ENCODE measurements around the gene MROH7.

Gene MROH7

DNA sequence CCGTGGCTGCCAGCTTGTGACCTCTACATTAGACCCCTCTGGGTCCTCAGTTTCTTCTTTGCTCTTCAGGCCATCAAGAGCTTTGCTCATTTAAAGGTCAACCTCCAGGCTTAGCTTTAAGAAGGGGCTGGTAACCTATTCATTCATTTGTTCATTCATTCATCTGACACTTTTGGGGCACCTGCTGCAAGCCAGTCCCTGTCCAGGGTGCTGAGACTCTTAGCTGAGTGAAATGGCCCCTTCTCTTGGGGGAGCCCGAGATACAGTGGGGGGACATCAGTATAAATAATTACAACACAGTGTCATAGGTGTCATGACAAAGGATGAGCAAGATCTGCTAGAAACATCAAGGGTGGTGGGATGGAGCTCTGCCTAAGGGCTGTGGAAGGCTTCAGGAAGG, 63.6 kb downstream of the MROH7 start:
- Mint-ChIP-seq H3K27me3 (ENCODE audit: low read depth, poor library complexity) (peaks cover 70% of the 10 kb centered on the region), H3K36me3 (ENCODE audit: low read depth) (no peaks in the 10 kb centered on the region), H3K9me3 (no peaks in the 10 kb centered on the region), H3K4me1 (no peaks in the 10 kb centered on the region), H3K4me3 (no peak overlapping the region), H3K27ac (no peak overlapping the region)
- TF ChIP-seq, protein P1, sequence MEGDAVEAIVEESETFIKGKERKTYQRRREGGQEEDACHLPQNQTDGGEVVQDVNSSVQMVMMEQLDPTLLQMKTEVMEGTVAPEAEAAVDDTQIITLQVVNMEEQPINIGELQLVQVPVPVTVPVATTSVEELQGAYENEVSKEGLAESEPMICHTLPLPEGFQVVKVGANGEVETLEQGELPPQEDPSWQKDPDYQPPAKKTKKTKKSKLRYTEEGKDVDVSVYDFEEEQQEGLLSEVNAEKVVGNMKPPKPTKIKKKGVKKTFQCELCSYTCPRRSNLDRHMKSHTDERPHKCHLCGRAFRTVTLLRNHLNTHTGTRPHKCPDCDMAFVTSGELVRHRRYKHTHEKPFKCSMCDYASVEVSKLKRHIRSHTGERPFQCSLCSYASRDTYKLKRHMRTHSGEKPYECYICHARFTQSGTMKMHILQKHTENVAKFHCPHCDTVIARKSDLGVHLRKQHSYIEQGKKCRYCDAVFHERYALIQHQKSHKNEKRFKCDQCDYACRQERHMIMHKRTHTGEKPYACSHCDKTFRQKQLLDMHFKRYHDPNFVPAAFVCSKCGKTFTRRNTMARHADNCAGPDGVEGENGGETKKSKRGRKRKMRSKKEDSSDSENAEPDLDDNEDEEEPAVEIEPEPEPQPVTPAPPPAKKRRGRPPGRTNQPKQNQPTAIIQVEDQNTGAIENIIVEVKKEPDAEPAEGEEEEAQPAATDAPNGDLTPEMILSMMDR (IDR thresholded peaks at IDR 0.05) = no peak
- DNase-seq = peak; percentile 34

DNA sequence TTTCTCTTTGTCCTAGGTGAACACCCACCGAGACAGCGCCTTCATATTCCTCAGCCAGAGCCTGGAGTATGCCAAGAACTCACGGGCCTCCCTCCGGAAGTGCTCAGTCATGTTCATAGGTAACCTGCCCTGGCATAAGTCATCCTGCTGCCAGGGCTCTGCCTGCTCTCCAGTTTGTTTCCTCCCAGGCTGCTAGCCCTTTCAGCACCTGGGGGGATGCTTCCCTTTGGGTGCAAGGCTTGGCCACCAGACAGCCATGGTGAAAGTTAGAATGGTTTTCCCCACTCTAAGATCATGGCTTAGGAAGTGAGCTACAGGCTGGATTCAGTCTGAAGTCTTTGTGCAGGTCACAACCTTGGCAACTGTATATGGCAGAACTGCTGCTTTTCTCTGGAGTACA, 64.8 kb downstream of the MROH7 start:
- TF ChIP-seq, protein P1 (IDR thresholded peaks at IDR 0.05) = no peak
- Mint-ChIP-seq H3K4me1 (no peaks in the 10 kb centered on the region), H3K36me3 (ENCODE audit: low read depth) (no peaks in the 10 kb centered on the region), H3K27me3 (ENCODE audit: low read depth, poor library complexity) (peaks cover 72% of the 10 kb centered on the region), H3K27ac (no peak overlapping the region), H3K9me3 (no peaks in the 10 kb centered on the region), H3K4me3 (no peak overlapping the region)
- DNase-seq = no peak

DNA sequence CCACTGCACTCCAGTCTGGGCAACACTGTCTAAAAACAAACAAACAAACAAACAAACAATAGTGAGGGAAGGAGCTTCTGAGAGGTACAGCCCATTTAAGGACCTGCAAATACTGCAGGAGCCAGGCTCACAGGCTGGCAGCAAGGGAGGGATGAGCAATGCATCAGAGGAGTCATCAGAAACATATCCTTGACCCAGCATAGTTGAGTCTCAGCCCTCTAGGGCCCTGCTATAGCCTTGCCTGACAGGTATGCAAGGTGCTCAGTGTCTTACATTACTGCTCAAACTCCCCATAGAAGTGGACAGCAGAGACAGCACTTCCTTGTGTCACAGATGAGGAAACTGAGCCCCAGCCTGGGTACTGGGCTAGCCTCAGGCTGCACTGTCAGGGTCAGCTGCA, 66.8 kb downstream of the MROH7 start:
- H3K4me3 Mint-ChIP-seq = no peak overlapping the region
- peaks cover 69% of the 10 kb centered on the region for H3K27me3 Mint-ChIP-seq (ENCODE audit: low read depth, poor library complexity)
- no peaks in the 10 kb centered on the region for H3K4me1 Mint-ChIP-seq
- no peak overlapping the region for H3K27ac Mint-ChIP-seq
- no peak for DNase-seq
- no peaks in the 10 kb centered on the region for H3K36me3 Mint-ChIP-seq (ENCODE audit: low read depth)
- TF ChIP-seq, protein P1 (IDR thresholded peaks at IDR 0.05) = no peak
- no peaks in the 10 kb centered on the region for H3K9me3 Mint-ChIP-seq

DNA sequence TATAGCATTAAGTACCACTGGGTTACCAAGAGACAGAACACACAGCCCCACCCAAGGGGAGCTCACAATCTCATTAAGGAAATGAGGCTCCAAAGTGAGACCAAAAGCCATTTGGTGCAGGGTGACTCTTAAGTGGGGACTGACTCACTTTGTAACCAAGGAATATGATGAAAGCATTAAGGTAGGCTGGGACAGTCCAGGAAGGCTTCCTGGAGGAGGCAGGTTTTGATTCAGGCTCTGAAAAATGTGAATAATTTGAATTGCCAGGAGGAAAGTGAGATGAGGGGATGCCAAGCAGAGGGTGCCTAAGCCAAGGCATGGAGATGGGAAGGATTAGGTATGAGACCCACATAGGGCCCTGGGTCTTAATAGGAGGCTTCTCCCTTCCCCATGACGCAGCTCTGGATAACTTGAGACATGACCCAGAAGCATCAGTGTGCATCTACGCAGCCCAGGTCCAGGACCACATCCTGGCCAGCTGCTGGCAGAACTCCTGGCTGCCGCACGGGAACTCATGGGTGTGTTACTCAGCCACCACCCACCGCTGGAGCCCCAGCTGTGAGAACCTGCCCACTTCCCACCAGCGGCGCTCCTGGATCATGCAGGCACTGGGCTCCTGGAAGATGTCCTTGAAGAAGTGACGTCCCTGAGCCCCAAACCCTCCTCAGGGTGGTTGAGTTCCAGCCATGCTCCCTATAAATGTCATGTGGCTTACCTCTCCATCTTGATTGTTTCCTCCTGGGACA, 68.1 kb downstream of the MROH7 start:
- H3K9me3 Mint-ChIP-seq = no peaks in the 10 kb centered on the region
- TF ChIP-seq, protein P1 (IDR thresholded peaks at IDR 0.05) = no peak
- H3K4me1 Mint-ChIP-seq = no peaks in the 10 kb centered on the region
- H3K36me3 Mint-ChIP-seq (ENCODE audit: low read depth) = no peaks in the 10 kb centered on the region
- no peak for DNase-seq
- no peak overlapping the region for H3K27ac Mint-ChIP-seq
- H3K4me3 Mint-ChIP-seq = no peak overlapping the region
- peaks cover 67% of the 10 kb centered on the region for H3K27me3 Mint-ChIP-seq (ENCODE audit: low read depth, poor library complexity)

DNA sequence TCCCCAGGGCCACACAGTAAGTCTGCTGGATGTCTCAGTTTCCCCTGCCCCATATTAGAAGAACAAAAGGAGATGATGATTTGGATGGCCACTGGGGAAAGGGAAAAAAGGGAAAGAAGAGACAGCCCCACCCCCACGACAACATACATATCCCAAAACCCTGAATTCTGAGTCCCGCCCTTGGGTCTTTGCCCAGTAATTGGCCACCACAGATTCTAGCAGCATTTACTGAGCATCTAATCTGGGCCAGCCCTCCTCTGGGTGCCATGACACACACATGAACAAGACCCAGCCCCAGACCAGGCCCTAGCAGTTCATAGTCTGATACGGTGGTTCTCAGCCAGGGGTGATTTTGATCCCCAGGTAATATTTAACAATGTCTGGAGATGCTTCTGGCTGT, 68.8 kb downstream of the MROH7 start:
- no peaks in the 10 kb centered on the region for H3K36me3 Mint-ChIP-seq (ENCODE audit: low read depth)
- no peak overlapping the region for H3K27ac Mint-ChIP-seq
- H3K9me3 Mint-ChIP-seq = no peaks in the 10 kb centered on the region
- peaks cover 5% of the 10 kb centered on the region for H3K4me1 Mint-ChIP-seq
- H3K27me3 Mint-ChIP-seq (ENCODE audit: low read depth, poor library complexity) = peaks cover 74% of the 10 kb centered on the region
- no peak overlapping the region for H3K4me3 Mint-ChIP-seq
- TF ChIP-seq, protein P1 (IDR thresholded peaks at IDR 0.05) = no peak
- no peak for DNase-seq

DNA sequence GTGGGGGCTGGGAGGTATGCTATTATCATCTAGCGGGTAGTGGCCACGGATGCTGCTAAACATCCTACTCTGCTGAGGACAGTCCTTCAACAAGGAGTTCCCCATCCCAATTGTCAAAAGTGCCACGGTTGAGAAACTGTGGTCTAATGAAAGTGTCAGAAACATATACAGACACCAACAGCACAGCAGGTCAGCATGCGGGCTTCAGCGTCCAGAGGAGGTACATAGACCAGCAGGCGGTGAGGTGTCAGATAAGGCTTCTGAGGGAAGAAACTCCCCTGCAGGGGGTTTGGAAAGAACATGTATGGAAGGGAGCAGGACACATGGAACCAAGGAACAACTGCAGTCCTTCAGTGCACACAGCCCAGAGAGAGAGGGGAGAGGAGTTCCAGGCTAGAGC, 69.3 kb downstream of the MROH7 start:
- DNase-seq = no peak
- no peaks in the 10 kb centered on the region for H3K36me3 Mint-ChIP-seq (ENCODE audit: low read depth)
- H3K4me1 Mint-ChIP-seq = peaks cover 6% of the 10 kb centered on the region
- no peaks in the 10 kb centered on the region for H3K9me3 Mint-ChIP-seq
- no peak overlapping the region for H3K4me3 Mint-ChIP-seq
- TF ChIP-seq, protein P1 (IDR thresholded peaks at IDR 0.05) = no peak
- peaks cover 74% of the 10 kb centered on the region for H3K27me3 Mint-ChIP-seq (ENCODE audit: low read depth, poor library complexity)
- peak overlapping the region; percentile 12 for H3K27ac Mint-ChIP-seq

Data from nephron progenitor cell (in vitro differentiated cells).